HEK293 (cell line): ENCODE measurements around the gene PPP1R1B.
A peak's percentile ranks its signal among the peaks of the same experiment; 100 is the strongest.

Experiments used
- CTCF ChIA-PET: fragments of 350-600 bp; formaldehyde crosslinking; extraction: SDS; loops from one replicate; lab custom pipeline; 2021; ENCODE audit warnings: antibody characterized with exemption; lab: Yijun Ruan, JAX
- POLR2A ChIA-PET: fragments of 300-600 bp; formaldehyde crosslinking; extraction: SDS; loops from one replicate; lab custom pipeline; 2020; ENCODE audit warnings: antibody characterized with exemption, inconsistent platforms; lab: Yijun Ruan, JAX
- H3K27ac ChIP-seq: fragments of 200-500 bp; sonication (Bioruptor generic); 2 replicates; pipeline ENCODE4 v1.5.1; 2014; ENCODE audit warnings: low read depth, low read length, control low read depth, inconsistent platforms; ENCODE audit errors: extremely low read depth
- H3K36me3 ChIP-seq, 2 experiments: fragments of 200-500 bp in 1 of 2; sonication (Bioruptor generic) in 1 of 2; 1 replicate in 1 of 2; 2 replicates in 1 of 2; pipeline ENCODE4 v1.5.1; 2014 to 2017; ENCODE audit warnings: inconsistent platforms in 2 of 2, low read length in 2 of 2; ENCODE audit not compliant: control insufficient read depth in 2 of 2, insufficient read depth in 1 of 2
- H3K4me1 ChIP-seq: fragments of 200-500 bp; sonication (Bioruptor generic); 2 replicates; pipeline ENCODE4 v1.5.1; 2014; ENCODE audit warnings: mild to moderate bottlenecking, low read length, inconsistent platforms; ENCODE audit not compliant: control insufficient read depth, insufficient read depth
- H3K4me3 ChIP-seq: 2 replicates; pipeline ENCODE4 v1.5.1; 2011; ENCODE audit warnings: low read depth, mild to moderate bottlenecking, control low read depth, low read length, moderate library complexity
- H3K9me3 ChIP-seq: fragments of 200-500 bp; sonication (Bioruptor generic); 2 replicates; pipeline ENCODE4 v1.5.1; 2014; ENCODE audit warnings: low read depth, low read length, inconsistent platforms; ENCODE audit not compliant: control insufficient read depth, insufficient read depth
- EGR2 ChIP-seq: fragments of 450-650 bp; formaldehyde crosslinking; IDR thresholded peaks from 2 replicates; pipeline ENCODE4 v1.5.1; 2016; ENCODE audit warnings: low read depth, missing biosample characterization, missing genetic modification characterization
- KLF1 ChIP-seq: fragments of 450-650 bp; formaldehyde crosslinking; IDR thresholded peaks from 2 replicates; pipeline ENCODE4 v1.5.1; 2016; ENCODE audit warnings: missing biosample characterization, missing genetic modification characterization
- KLF17 ChIP-seq: fragments of 450-650 bp; formaldehyde crosslinking; IDR thresholded peaks from 2 replicates; pipeline ENCODE4 v1.5.1; 2016; ENCODE audit warnings: missing biosample characterization, missing genetic modification characterization
- KLF7 ChIP-seq: fragments of 450-650 bp; formaldehyde crosslinking; IDR thresholded peaks from 2 replicates; pipeline ENCODE4 v1.5.1; 2016; ENCODE audit warnings: missing biosample characterization, missing genetic modification characterization, borderline replicate concordance
- KLF9 ChIP-seq: fragments of 450-650 bp; formaldehyde crosslinking; IDR thresholded peaks from 2 replicates; pipeline ENCODE4 v1.5.1; 2016; ENCODE audit warnings: missing biosample characterization, missing genetic modification characterization, low read depth
- REPIN1 ChIP-seq: fragments of 450-650 bp; formaldehyde crosslinking; IDR thresholded peaks from 2 replicates; pipeline ENCODE4 v1.5.1; 2017; ENCODE audit warnings: missing biosample characterization, missing genetic modification characterization, low read depth
- SALL2 ChIP-seq: fragments of 450-650 bp; formaldehyde crosslinking; IDR thresholded peaks from 2 replicates; pipeline ENCODE4 v1.5.0; 2017; ENCODE audit warnings: missing biosample characterization, mild to moderate bottlenecking, missing genetic modification characterization, borderline replicate concordance
- SCRT2 ChIP-seq: fragments of 450-650 bp; formaldehyde crosslinking; IDR thresholded peaks from 2 replicates; pipeline ENCODE4 v1.5.1; 2016; ENCODE audit warnings: missing biosample characterization, missing genetic modification characterization
- SETDB1 ChIP-seq: IDR thresholded peaks from one replicate; pipeline ENCODE4 v1.6.1; 2017; ENCODE audit warnings: mild to moderate bottlenecking, low read length, moderate library complexity, mixed read lengths; ENCODE audit not compliant: insufficient read length
- WT1 ChIP-seq: fragments of 450-650 bp; formaldehyde crosslinking; IDR thresholded peaks from 2 replicates; pipeline ENCODE4 v1.5.1; 2016; ENCODE audit warnings: missing biosample characterization, missing genetic modification characterization
- YY2 ChIP-seq: fragments of 450-650 bp; formaldehyde crosslinking; IDR thresholded peaks from 2 replicates; pipeline ENCODE4 v1.5.1; 2016; ENCODE audit warnings: missing biosample characterization, missing genetic modification characterization
- ZBTB17 ChIP-seq: fragments of 450-650 bp; formaldehyde crosslinking; IDR thresholded peaks from 2 replicates; pipeline ENCODE4 v1.5.1; 2016; ENCODE audit warnings: missing biosample characterization, missing genetic modification characterization
- ZBTB7A ChIP-seq: fragments of 450-650 bp; formaldehyde crosslinking; IDR thresholded peaks from 2 replicates; pipeline ENCODE4 v1.5.1; 2016; ENCODE audit warnings: low read depth, missing biosample characterization, missing genetic modification characterization
- ZFHX2 ChIP-seq: fragments of 450-650 bp; formaldehyde crosslinking; conservative IDR thresholded peaks from 2 replicates; pipeline ENCODE4 v1.5.1; 2016; ENCODE audit warnings: missing biosample characterization, missing genetic modification characterization
- ZNF121 ChIP-seq: fragments of 450-650 bp; formaldehyde crosslinking; IDR thresholded peaks from 2 replicates; pipeline ENCODE4 v1.5.1; 2016; ENCODE audit warnings: missing biosample characterization, missing genetic modification characterization
- ZNF133 ChIP-seq: fragments of 450-650 bp; formaldehyde crosslinking; IDR thresholded peaks from 2 replicates; pipeline ENCODE4 v1.5.1; 2016; ENCODE audit warnings: missing biosample characterization, missing genetic modification characterization
- ZNF146 ChIP-seq: fragments of 450-650 bp; formaldehyde crosslinking; IDR thresholded peaks from 2 replicates; pipeline ENCODE4 v1.5.1; 2016; ENCODE audit warnings: missing biosample characterization, missing genetic modification characterization
- ZNF274 ChIP-seq, 2 experiments: fragments of 200-500 bp in 1 of 2; fragments of 450-650 bp in 1 of 2; sonication (Bioruptor generic) in 1 of 2; formaldehyde crosslinking in 1 of 2; IDR thresholded peaks; 2 replicates each; pipeline versions ENCODE4 v1.5.1 to v1.6.1; 2014 to 2016; ENCODE audit warnings: borderline replicate concordance in 1 of 2, inconsistent platforms in 1 of 2, low read length in 1 of 2, missing biosample characterization in 1 of 2, missing genetic modification characterization in 1 of 2
- ZNF292 ChIP-seq: fragments of 450-650 bp; formaldehyde crosslinking; IDR thresholded peaks from 2 replicates; pipeline ENCODE4 v1.5.1; 2016; ENCODE audit warnings: low read depth, missing biosample characterization, missing genetic modification characterization, borderline replicate concordance
- ZNF366 ChIP-seq: fragments of 450-650 bp; formaldehyde crosslinking; conservative IDR thresholded peaks from 2 replicates; pipeline ENCODE4 v1.5.1; 2016; ENCODE audit warnings: missing biosample characterization, missing genetic modification characterization
- ZNF555 ChIP-seq: fragments of 450-650 bp; formaldehyde crosslinking; conservative IDR thresholded peaks from 2 replicates; pipeline ENCODE4 v1.5.1; 2017; ENCODE audit warnings: missing biosample characterization, mild to moderate bottlenecking, missing genetic modification characterization, inconsistent platforms
- ZNF571 ChIP-seq: fragments of 450-650 bp; formaldehyde crosslinking; IDR thresholded peaks from 2 replicates; pipeline ENCODE4 v1.5.0; 2017; ENCODE audit warnings: missing biosample characterization, missing genetic modification characterization
- ZNF621 ChIP-seq: fragments of 450-650 bp; formaldehyde crosslinking; IDR thresholded peaks from 2 replicates; pipeline ENCODE4 v1.5.1; 2017; ENCODE audit warnings: missing biosample characterization, missing genetic modification characterization
- ZNF664 ChIP-seq: fragments of 450-650 bp; formaldehyde crosslinking; IDR thresholded peaks from 2 replicates; pipeline ENCODE4 v1.5.1; 2016; ENCODE audit warnings: missing biosample characterization, missing genetic modification characterization
- ZNF707 ChIP-seq: fragments of 450-650 bp; formaldehyde crosslinking; IDR thresholded peaks from 2 replicates; pipeline ENCODE4 v1.5.1; 2016; ENCODE audit warnings: missing biosample characterization, missing genetic modification characterization
- ZNF777 ChIP-seq: fragments of 450-650 bp; formaldehyde crosslinking; IDR thresholded peaks from 2 replicates; pipeline ENCODE4 v1.5.1; 2017; ENCODE audit warnings: missing biosample characterization, missing genetic modification characterization, borderline replicate concordance
- ZNF843 ChIP-seq: fragments of 450-650 bp; formaldehyde crosslinking; IDR thresholded peaks from 2 replicates; pipeline ENCODE4 v1.5.1; 2016; ENCODE audit warnings: missing biosample characterization, missing genetic modification characterization
- ZSCAN16 ChIP-seq: fragments of 450-650 bp; formaldehyde crosslinking; IDR thresholded peaks from 2 replicates; pipeline ENCODE4 v1.5.1; 2016; ENCODE audit warnings: missing biosample characterization, missing genetic modification characterization
- ZSCAN23 ChIP-seq: fragments of 450-650 bp; formaldehyde crosslinking; IDR thresholded peaks from 2 replicates; pipeline ENCODE4 v1.5.1; 2016; ENCODE audit warnings: missing biosample characterization, missing genetic modification characterization
- ZSCAN30 ChIP-seq: fragments of 450-650 bp; IDR thresholded peaks from 2 replicates; pipeline ENCODE4 v1.5.1; 2018; ENCODE audit warnings: missing biosample characterization, mild to moderate bottlenecking, missing genetic modification characterization, moderate library complexity
- TF ChIP-seq, protein P1 (sequence below): fragments of 450-650 bp; formaldehyde crosslinking; IDR thresholded peaks from 2 replicates; pipeline ENCODE4 v1.5.1; 2017; ENCODE audit warnings: missing biosample characterization, missing genetic modification characterization
- TF ChIP-seq, protein P2 (sequence below): fragments of 450-650 bp; IDR thresholded peaks from 2 replicates; pipeline ENCODE4 v1.5.1; 2018; ENCODE audit warnings: missing biosample characterization, mild to moderate bottlenecking, missing genetic modification characterization
- TF ChIP-seq, protein P3 (sequence below): fragments of 450-650 bp; IDR thresholded peaks from 2 replicates; pipeline ENCODE4 v1.5.1; 2018; ENCODE audit warnings: missing biosample characterization, missing genetic modification characterization

The PPP1R1B gene

GRCh38 chr17:39579318-39580081, 47.3 kb upstream of the PPP1R1B start:
- H3K4me1 ChIP-seq, result no peaks in the 10 kb centered on the region
- ChIA-PET POLR2A (interaction anchor here (0.6 kb wide), 2 partner anchors 379 to 388 kb away, joined by 3 to 6 read pairs; partner anchors contain the start of gene RPL19), CTCF (interaction anchor here (0.5 to 1.8 kb wide), 8 partner anchors 15 to 286 kb away, joined by 3 to 7 read pairs (median 3); no protein-coding TSS in a partner anchor)
- H3K9me3 ChIP-seq, result no peaks in the 10 kb centered on the region
- H3K27ac ChIP-seq, result no peak overlapping the region
- no peaks in the 10 kb centered on the region for H3K36me3 ChIP-seq
- no peak overlapping the region for H3K4me3 ChIP-seq
- peak; percentile 62 for TF ChIP-seq ZFHX2 (tag by site-specific recombination)
- TF ChIP-seq ZNF777 (tag by site-specific recombination), result no peak
- TF ChIP-seq ZNF146 (tag by site-specific recombination), result no peak
- TF ChIP-seq, protein P1, sequence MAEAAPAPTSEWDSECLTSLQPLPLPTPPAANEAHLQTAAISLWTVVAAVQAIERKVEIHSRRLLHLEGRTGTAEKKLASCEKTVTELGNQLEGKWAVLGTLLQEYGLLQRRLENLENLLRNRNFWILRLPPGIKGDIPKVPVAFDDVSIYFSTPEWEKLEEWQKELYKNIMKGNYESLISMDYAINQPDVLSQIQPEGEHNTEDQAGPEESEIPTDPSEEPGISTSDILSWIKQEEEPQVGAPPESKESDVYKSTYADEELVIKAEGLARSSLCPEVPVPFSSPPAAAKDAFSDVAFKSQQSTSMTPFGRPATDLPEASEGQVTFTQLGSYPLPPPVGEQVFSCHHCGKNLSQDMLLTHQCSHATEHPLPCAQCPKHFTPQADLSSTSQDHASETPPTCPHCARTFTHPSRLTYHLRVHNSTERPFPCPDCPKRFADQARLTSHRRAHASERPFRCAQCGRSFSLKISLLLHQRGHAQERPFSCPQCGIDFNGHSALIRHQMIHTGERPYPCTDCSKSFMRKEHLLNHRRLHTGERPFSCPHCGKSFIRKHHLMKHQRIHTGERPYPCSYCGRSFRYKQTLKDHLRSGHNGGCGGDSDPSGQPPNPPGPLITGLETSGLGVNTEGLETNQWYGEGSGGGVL (tag by site-specific recombination), result peak; percentile 49; the same call in 1 of the 2 replicates
- no peak for TF ChIP-seq REPIN1 (tag by site-specific recombination)
- TF ChIP-seq ZNF707, result no peak
- TF ChIP-seq ZNF571, result no peak
- TF ChIP-seq, protein P2, sequence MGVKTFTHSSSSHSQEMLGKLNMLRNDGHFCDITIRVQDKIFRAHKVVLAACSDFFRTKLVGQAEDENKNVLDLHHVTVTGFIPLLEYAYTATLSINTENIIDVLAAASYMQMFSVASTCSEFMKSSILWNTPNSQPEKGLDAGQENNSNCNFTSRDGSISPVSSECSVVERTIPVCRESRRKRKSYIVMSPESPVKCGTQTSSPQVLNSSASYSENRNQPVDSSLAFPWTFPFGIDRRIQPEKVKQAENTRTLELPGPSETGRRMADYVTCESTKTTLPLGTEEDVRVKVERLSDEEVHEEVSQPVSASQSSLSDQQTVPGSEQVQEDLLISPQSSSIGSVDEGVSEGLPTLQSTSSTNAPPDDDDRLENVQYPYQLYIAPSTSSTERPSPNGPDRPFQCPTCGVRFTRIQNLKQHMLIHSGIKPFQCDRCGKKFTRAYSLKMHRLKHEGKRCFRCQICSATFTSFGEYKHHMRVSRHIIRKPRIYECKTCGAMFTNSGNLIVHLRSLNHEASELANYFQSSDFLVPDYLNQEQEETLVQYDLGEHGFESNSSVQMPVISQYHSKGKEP (tag by site-specific recombination), result no peak
- TF ChIP-seq KLF17 (tag by site-specific recombination), result 0 out of 2 replicates have a peak, but pooled peaks have one; percentile 33
- TF ChIP-seq YY2, result no peak
- TF ChIP-seq KLF7 (tag by site-specific recombination), result no peak
- no peak for TF ChIP-seq SETDB1
- no peak for TF ChIP-seq SCRT2 (tag by site-specific recombination)
- peak; percentile 66; the same call in 1 of the 2 replicates for TF ChIP-seq EGR2 (tag by site-specific recombination)
- TF ChIP-seq ZSCAN23 (tag by site-specific recombination), result no peak
- no peak for TF ChIP-seq WT1 (tag by site-specific recombination)
- TF ChIP-seq ZNF366 (tag by site-specific recombination), result no peak
- TF ChIP-seq ZNF274 (IDR thresholded peaks at IDR 0.05; ENCODE audit: low read length), result no peak
- TF ChIP-seq ZNF274 (tag by site-specific recombination; IDR thresholded peaks at IDR 0.05; ENCODE audit: borderline replicate concordance), result no peak
- no peak for TF ChIP-seq ZNF664 (tag by site-specific recombination)
- no peak for TF ChIP-seq ZNF133
- no peak for TF ChIP-seq ZSCAN16 (tag by site-specific recombination)
- no peak for TF ChIP-seq KLF9
- peak; percentile 94 for TF ChIP-seq KLF1 (tag by site-specific recombination)
- no peak for TF ChIP-seq ZNF121
- no peak for TF ChIP-seq ZNF555 (tag by site-specific recombination)
- no peak for TF ChIP-seq ZBTB17
- no peak for TF ChIP-seq ZNF292
- TF ChIP-seq ZNF843 (tag by site-specific recombination), result no peak
- no peak for TF ChIP-seq ZSCAN30 (tag by site-specific recombination)
- TF ChIP-seq, protein P3, sequence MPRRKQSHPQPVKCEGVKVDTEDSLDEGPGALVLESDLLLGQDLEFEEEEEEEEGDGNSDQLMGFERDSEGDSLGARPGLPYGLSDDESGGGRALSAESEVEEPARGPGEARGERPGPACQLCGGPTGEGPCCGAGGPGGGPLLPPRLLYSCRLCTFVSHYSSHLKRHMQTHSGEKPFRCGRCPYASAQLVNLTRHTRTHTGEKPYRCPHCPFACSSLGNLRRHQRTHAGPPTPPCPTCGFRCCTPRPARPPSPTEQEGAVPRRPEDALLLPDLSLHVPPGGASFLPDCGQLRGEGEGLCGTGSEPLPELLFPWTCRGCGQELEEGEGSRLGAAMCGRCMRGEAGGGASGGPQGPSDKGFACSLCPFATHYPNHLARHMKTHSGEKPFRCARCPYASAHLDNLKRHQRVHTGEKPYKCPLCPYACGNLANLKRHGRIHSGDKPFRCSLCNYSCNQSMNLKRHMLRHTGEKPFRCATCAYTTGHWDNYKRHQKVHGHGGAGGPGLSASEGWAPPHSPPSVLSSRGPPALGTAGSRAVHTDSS (tag by site-specific recombination), result no peak
- TF ChIP-seq SALL2 (tag by site-specific recombination), result no peak
- no peak for TF ChIP-seq ZBTB7A (tag by site-specific recombination)
- no peak for TF ChIP-seq ZNF621 (tag by site-specific recombination)
